ENCODE measurements around the gene LRRFIP2.
A peak's percentile ranks its signal among the peaks of the same experiment; 100 is the strongest.

Gene LRRFIP2

DNA sequence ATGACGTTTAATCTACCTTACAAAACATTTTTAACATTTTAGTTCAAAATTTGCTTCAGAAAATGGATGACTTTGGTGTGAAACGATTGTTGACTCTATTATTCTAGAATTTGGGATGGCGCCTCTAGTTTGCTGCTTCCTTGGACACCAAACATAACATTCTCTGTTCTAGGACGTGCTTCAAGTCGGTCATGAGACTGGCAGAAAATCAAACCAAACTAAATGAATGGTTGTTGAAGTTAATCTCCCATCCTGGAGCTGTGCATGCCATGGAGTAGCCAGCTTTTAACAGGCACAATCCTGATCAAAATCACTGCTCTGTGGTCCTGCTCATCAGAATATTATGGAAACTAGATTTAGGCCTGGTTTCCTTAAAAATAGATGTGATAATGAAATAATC, 9.6 kb upstream of the LRRFIP2 start:
- no peak for DNase-seq (ENCODE audit: low spot score)
- peak overlapping the region; percentile 42 to 68 for H3K27ac ChIP-seq
- H3K4me3 ChIP-seq = peak overlapping the region; percentile 3
- TF ChIP-seq, protein P1, sequence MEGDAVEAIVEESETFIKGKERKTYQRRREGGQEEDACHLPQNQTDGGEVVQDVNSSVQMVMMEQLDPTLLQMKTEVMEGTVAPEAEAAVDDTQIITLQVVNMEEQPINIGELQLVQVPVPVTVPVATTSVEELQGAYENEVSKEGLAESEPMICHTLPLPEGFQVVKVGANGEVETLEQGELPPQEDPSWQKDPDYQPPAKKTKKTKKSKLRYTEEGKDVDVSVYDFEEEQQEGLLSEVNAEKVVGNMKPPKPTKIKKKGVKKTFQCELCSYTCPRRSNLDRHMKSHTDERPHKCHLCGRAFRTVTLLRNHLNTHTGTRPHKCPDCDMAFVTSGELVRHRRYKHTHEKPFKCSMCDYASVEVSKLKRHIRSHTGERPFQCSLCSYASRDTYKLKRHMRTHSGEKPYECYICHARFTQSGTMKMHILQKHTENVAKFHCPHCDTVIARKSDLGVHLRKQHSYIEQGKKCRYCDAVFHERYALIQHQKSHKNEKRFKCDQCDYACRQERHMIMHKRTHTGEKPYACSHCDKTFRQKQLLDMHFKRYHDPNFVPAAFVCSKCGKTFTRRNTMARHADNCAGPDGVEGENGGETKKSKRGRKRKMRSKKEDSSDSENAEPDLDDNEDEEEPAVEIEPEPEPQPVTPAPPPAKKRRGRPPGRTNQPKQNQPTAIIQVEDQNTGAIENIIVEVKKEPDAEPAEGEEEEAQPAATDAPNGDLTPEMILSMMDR (IDR thresholded peaks at IDR 0.05) = no peak

DNA sequence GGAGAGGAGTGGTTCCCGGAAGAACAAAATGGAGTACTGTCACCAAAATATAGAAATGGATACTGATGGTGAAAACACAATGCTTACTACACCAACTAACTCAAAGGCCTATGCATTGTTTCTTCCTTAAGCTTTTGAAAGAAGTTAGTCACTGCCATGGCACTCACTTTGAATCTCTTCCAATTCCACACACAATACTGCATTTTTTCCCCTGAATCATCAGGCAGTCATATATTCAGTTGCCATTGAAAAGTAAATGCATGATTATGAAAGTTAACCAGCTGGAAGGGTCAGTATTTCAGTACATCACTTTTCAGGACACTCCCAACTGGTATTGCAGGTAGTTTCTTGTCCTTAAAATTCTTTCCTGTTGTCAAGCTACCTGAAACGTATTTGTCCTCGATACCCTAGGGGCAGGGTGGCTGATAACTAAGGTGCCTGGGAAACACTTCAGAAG, 9.0 kb upstream of the LRRFIP2 start:
- TF ChIP-seq, protein P1 (IDR thresholded peaks at IDR 0.05) = no peak
- DNase-seq (ENCODE audit: low spot score) = no peak
- Histone ChIP-seq H3K27ac (peak overlapping the region; percentile 42 to 68), H3K4me3 (peak overlapping the region; percentile 3)

DNA sequence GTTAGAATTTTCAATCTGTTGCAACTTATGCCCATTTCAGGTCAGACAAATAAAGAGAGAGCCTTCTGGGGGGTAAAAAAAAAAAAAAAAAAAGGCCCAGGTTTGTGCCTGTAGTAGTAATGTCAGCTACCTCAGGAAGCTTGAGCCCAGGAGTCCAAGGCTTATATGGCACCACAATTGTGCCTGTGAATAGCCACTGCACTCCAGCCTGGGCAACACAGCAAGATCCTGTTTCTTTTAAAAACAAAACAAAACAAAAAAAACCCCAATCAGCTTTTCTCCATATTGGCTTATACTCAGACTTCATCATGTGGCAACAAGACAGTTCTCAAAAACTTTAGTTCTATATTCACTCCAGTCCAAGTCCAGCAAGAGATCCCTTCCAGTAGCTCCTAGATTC, 8.4 kb upstream of the LRRFIP2 start:
- DNase-seq (ENCODE audit: low spot score) = no peak
- TF ChIP-seq, protein P1 (IDR thresholded peaks at IDR 0.05) = no peak
- Histone ChIP-seq H3K4me3 (no peak overlapping the region), H3K27ac (peak overlapping the region; percentile 42 to 68)

DNA sequence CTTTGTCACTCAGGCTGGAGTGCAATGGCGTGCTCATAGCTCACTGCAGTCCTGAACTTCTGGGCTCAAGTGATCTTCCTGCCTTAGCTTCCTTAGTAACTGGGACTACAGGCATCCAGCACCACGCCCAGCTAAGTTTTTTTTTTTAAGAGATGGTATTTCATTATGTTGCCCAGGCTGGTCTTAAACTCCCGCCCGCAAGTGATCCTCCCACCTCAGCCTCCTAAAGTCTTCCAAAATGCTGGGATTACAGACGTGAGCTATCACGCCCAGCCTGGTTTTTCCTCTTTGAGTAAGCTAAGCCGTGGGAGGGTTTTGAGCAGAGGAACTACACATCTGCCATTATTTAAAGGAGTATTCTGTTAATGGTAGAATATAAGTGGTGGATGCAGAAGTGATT, 7.4 kb upstream of the LRRFIP2 start:
- Histone ChIP-seq H3K27ac (peak overlapping the region in 1 of 2 donors; percentile 9), H3K4me3 (no peak overlapping the region)
- TF ChIP-seq, protein P1 (IDR thresholded peaks at IDR 0.05) = no peak
- DNase-seq (ENCODE audit: low spot score) = no peak

DNA sequence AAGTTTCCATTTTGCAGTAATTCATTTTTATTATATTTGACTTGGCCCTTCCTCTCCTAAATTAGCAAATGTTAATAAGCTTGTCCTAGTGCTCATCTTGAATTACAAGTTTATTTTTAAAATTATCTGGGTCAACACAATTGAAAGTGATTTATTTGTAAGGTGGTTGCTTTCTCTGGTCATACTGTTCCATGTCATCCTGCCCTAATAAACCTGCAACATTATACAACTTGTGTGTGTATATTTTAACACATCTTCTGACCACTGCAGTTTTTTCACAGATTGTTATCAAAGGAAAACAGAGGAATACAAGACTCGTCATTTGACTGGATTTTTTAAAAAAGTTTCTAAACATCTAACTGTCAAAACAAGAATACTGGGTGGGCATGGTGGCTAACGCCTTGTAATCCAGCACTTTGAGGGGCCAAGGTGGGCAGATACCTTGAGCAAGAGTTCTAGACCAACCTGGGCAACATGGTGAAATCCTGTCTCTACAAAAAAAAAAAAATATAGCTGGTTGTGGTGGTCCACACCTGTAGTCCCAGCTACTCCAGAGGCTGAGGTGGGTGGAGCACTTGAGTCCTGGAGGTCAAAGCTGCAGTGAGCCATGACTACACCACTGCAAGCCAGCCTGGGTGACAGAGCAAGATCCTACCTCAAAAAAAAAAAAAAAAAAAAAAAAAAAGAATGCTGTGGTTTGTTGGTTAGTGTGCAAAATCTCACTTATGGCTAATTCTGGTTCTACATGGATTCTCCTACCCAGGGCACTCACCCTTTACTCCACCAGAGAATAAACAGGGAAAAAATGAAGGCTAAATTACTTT, 5.0 kb upstream of the LRRFIP2 start:
- TF ChIP-seq, protein P1 (IDR thresholded peaks at IDR 0.05) = no peak
- Histone ChIP-seq H3K27ac (no peak overlapping the region), H3K4me3 (no peak overlapping the region)
- no peak for DNase-seq (ENCODE audit: low spot score)

DNA sequence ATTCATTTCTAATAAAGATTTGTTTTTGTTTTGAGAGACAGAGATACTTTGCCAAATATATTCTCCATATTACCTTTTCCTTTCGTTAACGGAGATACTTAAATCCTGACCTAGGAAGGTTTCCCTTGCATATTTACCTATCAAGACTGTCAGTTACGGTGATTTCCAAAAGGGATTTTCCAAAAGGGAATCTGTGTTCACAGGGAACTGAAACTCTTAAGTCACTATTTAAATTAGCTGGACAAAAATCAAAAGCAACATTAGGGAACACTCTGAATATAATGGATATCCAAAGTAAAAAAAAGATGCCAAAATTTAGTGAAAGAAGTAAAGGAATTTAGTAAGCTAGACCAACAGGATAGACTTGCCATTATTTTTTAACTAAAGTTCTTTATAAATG, 576 bp downstream of the LRRFIP2 start:
- H3K27ac ChIP-seq = peak overlapping the region in 1 of 2 donors; percentile 36
- peak overlapping the region; percentile 90 for H3K4me3 ChIP-seq
- TF ChIP-seq, protein P1 (IDR thresholded peaks at IDR 0.05) = no peak
- no peak for DNase-seq (ENCODE audit: low spot score)

DNA sequence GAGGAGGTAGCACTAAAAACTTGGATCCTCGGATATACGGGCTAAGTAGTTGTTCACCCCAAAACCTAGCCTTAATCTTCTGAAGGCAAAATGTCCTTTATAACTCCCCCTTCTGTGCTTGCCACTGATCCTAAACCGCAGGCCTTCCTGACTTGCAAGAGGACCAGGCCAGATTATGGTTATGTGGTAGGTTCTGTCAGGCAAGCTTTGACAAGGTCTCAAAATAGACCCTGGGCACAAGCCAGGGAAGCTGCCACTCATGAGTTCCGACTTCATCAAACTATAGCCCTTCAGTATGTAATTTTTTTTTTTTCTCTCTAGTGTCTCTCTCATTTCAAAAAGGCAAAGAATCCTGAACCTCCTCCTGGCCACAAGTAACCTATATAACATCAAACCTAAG, 3.2 kb downstream of the LRRFIP2 start:
- DNase-seq (ENCODE audit: low spot score) = no peak

More for the DNA sequence above, 3.2 kb downstream of the LRRFIP2 start:
- peak overlapping the region; percentile 71 to 79 for H3K27ac ChIP-seq
- no peak overlapping the region for H3K4me3 ChIP-seq
- TF ChIP-seq, protein P1 (IDR thresholded peaks at IDR 0.05) = no peak
